Fibroblast of gingiva (primary cell): ENCODE results near the gene CNOT6L.
"Not testable (repeated sequence)": the region's sequence is repeated elsewhere in the genome, so short reads cannot be mapped to it uniquely, and the experiment has no call there.

Source experiments
- DNase-seq: peaks from one replicate; pipeline ENCODE4 v3.0.0-alpha.2; 2011; ENCODE audit warnings: low read depth

The CNOT6L gene

GRCh38 chr4:77782102-77782835 is 36.9 kb downstream of the CNOT6L start:
- no peak for DNase-seq

DNA sequence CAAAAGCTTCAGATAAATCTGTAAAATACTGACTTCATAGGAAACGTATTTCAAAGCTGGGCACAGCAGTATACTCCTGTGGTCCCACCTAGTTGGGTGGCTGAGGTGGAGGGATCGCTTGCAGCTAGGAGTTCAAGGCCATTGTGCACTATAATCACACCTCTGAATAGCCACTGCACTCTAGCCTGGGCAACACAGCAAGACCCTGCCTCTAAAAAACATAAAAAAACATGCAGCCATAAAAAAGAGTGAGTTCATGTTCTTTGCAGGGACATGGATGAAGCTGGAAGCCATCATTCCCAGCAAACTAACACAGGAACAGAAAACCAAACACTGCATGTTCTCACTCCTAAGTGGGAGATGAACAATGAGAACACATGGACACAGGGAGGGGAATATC is 38.4 kb downstream of the CNOT6L start:
- not testable (repeated sequence) for DNase-seq

DNA sequence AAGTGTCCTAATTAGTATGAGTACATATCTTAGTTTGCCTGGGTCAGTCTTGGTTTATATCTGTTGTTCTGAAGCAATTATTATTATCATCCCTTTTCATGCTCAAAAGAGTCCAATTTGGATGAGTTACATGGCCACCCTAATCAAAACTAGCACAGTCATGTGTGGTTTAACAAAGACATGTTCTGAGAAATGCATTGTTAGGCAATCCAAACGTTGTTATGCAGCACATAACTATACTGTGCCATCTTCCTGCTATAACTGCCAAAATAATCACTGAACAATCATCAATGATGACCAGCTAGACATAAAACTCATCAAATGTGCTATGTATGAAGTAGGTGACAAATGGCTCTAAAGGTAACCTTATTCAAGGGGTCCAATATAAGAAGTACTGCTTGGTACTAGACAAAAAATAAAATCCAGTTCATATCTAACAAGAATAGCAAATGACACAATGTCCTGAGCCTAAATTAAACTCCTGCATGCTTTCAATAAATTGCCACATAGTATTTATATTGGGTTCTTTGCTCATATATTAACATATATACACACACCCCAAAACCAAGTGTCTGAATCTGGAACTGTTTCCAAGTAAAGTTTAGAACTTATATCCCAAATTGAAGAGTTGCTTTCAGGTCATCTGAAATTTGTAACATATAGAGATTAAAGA is 41.9 kb downstream of the CNOT6L start:
- DNase-seq: peak; percentile 56

GRCh38 chr4:77776182-77777134 is 42.7 kb downstream of the CNOT6L start:
- DNase-seq: no peak

- peak; percentile 64 for DNase-seq
These were observed 46.1 kb downstream of the CNOT6L start for GRCh38 chr4:77773101-77773500.

DNA sequence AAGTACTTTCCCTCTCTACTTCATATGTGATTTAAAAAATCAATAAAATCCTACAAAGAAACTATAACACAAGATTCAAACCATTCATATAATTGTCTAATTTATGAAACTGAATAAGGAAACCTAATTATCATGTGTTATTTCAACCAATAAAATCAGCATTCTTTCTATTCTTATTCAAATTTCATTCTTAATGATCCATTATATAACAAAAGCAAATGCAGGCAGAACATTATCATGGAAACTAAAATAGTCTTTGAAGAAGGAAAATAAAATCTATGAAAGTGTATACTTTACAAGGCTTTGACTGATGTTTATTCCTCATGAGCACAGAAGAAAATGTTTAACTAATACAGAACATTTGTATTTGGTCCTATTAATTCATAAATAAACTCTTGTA is 47.6 kb downstream of the CNOT6L start:
- no peak for DNase-seq

- no peak for DNase-seq
These were observed 53.4 kb downstream of the CNOT6L start for GRCh38 chr4:77765720-77766119.

GRCh38 chr4:77762531-77762930 is 56.6 kb downstream of the CNOT6L start:
- DNase-seq: no peak

DNA sequence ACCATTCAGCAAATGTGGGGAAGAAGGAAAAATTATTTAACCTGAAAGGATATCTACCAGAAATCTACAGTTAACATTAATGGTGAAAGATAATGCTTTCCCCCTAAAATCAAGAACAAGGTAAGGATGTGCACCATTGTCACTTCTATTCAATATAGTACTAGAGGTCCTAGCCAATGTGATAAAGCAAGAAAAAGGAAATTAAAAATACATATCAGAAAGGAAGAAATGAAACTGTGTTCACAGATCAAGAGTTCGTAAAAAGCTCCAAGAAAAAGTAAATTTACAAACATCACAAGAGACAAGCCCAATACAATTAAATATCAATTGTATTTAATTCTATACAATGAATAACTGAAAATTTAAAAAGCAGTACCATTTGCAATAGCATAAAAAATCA is 57.6 kb downstream of the CNOT6L start:
- DNase-seq: no peak

DNA sequence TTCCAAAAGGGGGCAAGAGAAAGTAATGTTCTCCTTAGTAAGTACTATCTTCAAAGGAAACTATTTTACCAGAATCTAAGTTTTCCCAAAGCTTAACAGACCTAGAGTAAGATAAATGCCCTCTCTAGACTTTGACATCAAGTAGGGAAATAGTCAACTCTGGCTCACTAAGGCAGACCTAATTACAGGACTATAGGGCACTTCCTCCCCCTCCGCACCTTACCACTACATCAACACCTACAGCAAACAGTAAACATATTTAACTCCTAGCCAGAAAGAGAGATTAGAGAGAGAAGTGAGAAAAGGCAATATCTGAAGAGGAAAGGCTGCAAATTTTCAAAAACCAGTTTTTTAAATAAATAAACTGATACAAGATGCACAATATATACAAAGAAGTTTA is 60.4 kb downstream of the CNOT6L start:
- no peak for DNase-seq

DNA sequence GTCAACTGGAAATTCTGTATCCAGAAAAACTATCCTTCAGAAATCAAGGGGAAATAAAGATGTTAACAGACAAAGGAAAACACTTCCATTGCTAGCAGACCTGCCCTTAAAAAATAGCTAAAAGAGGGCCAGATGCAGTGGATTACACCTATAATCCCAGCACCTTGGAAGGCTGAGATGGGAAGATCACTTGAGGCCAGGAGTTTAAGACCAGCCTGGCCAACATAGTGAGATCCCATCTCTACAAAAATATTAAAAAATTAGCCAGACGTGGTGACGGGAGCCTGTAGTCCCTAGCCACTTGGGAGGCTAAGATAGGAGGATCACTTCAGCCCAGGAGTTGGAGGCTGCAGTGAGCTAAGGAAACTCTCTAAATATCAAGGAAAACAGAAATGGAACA is 67.4 kb downstream of the CNOT6L start:
- no peak for DNase-seq

- no peak for DNase-seq
These were observed 73.4 kb downstream of the CNOT6L start for GRCh38 chr4:77745792-77746191.

DNA sequence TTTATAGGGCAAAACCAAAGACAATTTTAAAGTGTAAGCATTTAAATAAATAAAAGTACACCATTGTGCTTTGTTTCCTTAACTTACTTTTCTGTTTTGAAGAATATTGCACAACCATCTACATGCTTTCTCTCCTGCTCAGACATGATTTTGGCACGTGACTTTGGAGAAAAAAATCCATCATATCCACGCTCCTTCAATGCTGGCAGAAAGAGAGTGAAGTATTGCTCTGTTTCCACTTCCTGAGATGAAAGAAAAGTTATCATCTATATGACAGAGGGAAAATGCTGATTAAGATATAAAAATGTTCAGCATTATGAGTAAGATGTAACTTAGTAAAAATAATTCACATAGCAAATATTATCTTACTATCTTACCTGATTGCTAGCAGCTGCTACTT is 77.1 kb downstream of the CNOT6L start:
- no peak for DNase-seq

DNA sequence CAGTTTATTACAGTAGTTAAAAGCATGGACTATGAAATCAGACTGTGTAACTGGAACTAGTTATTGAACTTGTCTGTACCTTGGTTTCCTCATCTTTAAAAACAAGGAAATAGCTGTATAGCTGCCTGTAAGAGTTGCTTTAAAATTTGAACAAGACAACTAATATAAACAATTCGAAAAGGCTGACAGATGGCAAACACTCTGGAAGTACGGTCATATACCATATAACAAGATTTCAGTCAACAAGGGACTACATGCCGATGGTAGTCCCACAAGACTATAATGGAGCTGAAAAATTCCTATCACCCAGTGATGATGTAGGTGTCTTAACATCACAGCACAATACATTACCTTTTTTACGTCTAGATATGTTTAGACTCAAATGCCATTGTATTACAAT is 78.7 kb downstream of the CNOT6L start:
- DNase-seq: no peak

DNA sequence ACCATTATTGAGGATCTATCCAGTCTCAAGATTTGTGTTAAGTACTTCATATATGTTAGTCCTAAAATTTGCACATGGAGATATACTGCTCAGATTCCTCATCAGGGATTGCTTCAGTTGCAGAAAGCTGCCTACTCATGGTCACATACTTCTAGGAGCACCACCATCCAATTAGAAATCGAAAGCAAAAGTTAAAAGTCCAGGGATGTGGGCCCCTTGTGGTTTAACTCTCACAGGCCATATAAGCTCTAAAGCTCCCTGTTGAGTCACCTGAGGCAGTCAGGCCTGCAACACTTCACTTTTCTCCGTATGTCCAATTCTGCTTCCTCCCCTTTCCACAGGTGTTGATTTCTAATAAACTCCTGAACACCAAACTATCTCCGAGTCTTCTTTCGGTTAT is 84.2 kb downstream of the CNOT6L start:
- peak; percentile 11 for DNase-seq

- DNase-seq: no peak
These were observed 87.5 kb downstream of the CNOT6L start for GRCh38 chr4:77731656-77732055.

GRCh38 chr4:77728420-77728819 is 90.7 kb downstream of the CNOT6L start:
- no peak for DNase-seq

GRCh38 chr4:77721073-77721472 is 98.1 kb downstream of the CNOT6L start:
- DNase-seq: no peak

DNA sequence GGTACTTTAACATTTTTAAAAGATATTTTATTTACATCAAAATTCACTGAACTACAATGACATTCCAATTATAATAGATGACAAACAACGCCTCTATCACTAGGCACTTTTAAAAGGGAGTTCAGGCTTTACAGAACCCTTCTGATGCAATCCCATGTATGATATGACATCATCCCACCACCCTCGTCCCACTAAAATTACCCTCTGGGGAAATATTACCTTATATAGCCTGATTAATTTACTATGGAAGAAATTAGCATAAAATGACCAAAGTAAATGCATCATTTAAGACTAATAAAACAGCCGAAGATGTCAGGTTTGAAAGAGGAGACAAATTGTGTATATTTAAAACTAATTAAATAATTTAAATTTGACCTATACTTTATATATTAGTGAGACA is 100.7 kb downstream of the CNOT6L start:
- not testable (repeated sequence) for DNase-seq

DNA sequence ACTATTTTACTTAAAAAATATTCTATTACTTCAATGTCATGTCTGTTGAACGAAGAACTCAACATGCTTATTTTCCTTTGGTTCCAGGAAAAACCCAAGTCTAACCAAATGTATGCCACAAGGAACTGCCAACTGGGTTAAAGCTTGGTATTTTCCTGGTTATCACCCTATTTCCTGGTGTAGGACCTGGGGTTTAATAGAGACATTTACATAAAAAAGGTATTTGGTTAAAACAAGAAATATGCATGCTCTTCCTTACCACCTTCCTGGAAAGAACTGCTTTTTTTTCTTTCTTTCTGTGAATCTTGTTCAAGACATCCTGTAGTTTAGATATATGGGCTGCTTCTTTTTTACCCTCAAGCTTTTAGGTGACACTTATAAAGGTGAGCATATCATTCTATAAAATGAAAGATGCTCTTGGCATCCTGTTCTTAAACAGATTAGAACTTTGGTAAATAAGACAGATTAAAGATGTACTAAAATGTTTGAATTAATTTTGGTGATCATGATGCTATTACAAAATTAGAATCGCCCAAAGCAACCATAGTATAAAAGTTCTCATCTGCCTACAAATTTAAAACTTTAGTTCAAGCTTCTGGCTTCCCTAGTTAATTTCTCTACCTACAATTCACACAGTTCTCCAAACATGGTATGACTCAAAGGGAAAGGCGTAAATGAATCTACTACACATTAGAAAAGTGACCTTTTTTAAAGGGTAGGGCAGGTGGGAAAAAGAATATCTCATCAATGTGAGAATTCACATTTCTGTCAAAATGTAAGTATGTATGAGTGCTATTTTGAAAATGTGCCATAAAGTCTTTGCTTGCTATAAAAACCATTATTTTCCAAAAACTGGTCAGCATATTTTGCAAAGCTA is 103.5 kb downstream of the CNOT6L start:
- DNase-seq: no peak

GRCh38 chr4:77714514-77714913 is 104.7 kb downstream of the CNOT6L start:
- DNase-seq: no peak

DNA sequence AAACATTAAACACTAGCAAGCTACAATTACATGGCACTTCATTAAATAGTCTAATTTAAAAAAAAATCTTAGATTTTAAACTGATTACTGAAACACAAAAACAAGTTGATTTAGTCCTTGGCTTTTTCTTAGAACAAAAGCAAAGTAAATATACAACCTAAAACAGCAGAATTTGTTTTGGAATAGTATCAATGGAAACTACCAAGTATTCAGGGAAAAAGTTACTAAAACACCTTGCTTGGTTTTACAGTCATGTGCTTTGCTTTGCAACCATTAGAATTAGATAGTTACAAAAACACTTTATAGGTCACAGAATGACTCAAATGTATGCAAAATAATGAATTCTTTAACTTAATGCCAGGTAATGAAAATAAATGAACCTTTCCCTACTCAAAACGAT is 105.3 kb downstream of the CNOT6L start:
- no peak for DNase-seq
